PC-9 (cell line): ENCODE results near the gene DHX16. TPM values are rescaled to one million over a fixed set of nuclear protein-coding genes. Genes with fewer than 3 reads are reported as not detected.
"Not testable (repeated sequence)": the region's sequence is repeated elsewhere in the genome, so short reads cannot be mapped to it uniquely, and the experiment has no call there.

Experiments
- Bru-seq: library from RNA; stranded (reverse); fragments of 400-500 nt; gene quantifications from one replicate; lab custom pipeline; 2021; lab: Mats Ljungman, UMichigan
- BruChase-seq, 2 experiments: library from RNA; stranded (reverse); fragments of 400-500 nt; gene quantifications; one replicate each; lab custom pipeline; 2021; lab: Mats Ljungman, UMichigan
- BruUV-seq: library from RNA; stranded (reverse); fragments of 400-500 nt; replicated peaks from 2 replicates; lab custom pipeline; 2021; lab: Mats Ljungman, UMichigan
- CTCF ChIA-PET: fragments of 300-600 bp; sonication (Branson Sonifier 250); formaldehyde crosslinking; loops from one replicate; lab custom pipeline; 2022; ENCODE audit warnings: antibody characterized with exemption; lab: Charles Lee
- POLR2A ChIA-PET: fragments of 300-600 bp; sonication (Branson Sonifier 250); formaldehyde crosslinking; loops from one replicate; lab custom pipeline; 2022; ENCODE audit warnings: antibody characterized with exemption; ENCODE audit not compliant: unreplicated experiment; lab: Charles Lee
- DNase-seq, 2 experiments: peaks; one replicate each; pipeline versions ENCODE4 v3.0.0 to v3.0.0-alpha.2; 2015 to 2022; ENCODE audit warnings: mixed read lengths in 1 of 2
- H2AFZ ChIP-seq: fragments of 200-600 bp; sonication (generic); 2 replicates; pipeline ENCODE4 v1.8.1; 2017; ENCODE audit warnings: antibody characterized with exemption
- H3F3A ChIP-seq: fragments of 200-600 bp; sonication (generic); 2 replicates; pipeline ENCODE4 v1.8.1; 2017; ENCODE audit warnings: antibody characterized with exemption, mild to moderate bottlenecking, low read depth; ENCODE audit not compliant: insufficient read depth
- H3K27ac ChIP-seq: fragments of 200-600 bp; sonication (generic); 2 replicates; pipeline ENCODE4 v1.6.1; 2016; ENCODE audit warnings: mixed run types
- H3K27me3 ChIP-seq: fragments of 200-600 bp; sonication (generic); 2 replicates; pipeline ENCODE4 v1.6.1; 2016; ENCODE audit warnings: low read depth, mixed run types; ENCODE audit not compliant: insufficient read depth
- H3K36me3 ChIP-seq: fragments of 200-600 bp; sonication (generic); 2 replicates; pipeline ENCODE4 v1.6.1; 2016; ENCODE audit warnings: low read depth, mixed run types
- H3K4me1 ChIP-seq: fragments of 200-600 bp; sonication (generic); replicated peaks from 2 replicates; pipeline ENCODE4 v1.6.1; 2016; ENCODE audit warnings: mixed run types; ENCODE audit not compliant: insufficient read depth
- H3K4me2 ChIP-seq: fragments of 200-600 bp; sonication (generic); 2 replicates; pipeline ENCODE4 v1.6.1; 2017; ENCODE audit warnings: mixed run types
- H3K4me3 ChIP-seq: fragments of 200-600 bp; sonication (generic); 2 replicates; pipeline ENCODE4 v1.6.1; 2016; ENCODE audit warnings: mixed run types
- H3K79me2 ChIP-seq: fragments of 200-600 bp; sonication (generic); 2 replicates; pipeline ENCODE4 v1.6.1; 2017; ENCODE audit warnings: low read depth, mixed run types
- H3K9me2 ChIP-seq: fragments of 200-600 bp; sonication (generic); 2 replicates; pipeline ENCODE4 v1.8.1; 2017; ENCODE audit warnings: mild to moderate bottlenecking; ENCODE audit not compliant: insufficient read depth
- H3K9me3 ChIP-seq: fragments of 200-600 bp; sonication (generic); 2 replicates; pipeline ENCODE4 v1.8.1; 2016; ENCODE audit warnings: low read depth; ENCODE audit not compliant: insufficient read depth
- H4K20me1 ChIP-seq: fragments of 200-600 bp; sonication (generic); 2 replicates; pipeline ENCODE4 v1.8.1; 2017; ENCODE audit not compliant: insufficient read depth
- EZH2 ChIP-seq: fragments of 200-600 bp; sonication (generic); IDR thresholded peaks from 2 replicates; pipeline ENCODE4 v1.8.0; 2017; ENCODE audit warnings: antibody characterized with exemption, low read depth
- intact Hi-C: fragments of 100-400 bp; cut with micrococcal nuclease; formaldehyde crosslinking; loops from one replicate; pipeline ENCODE4 v1.10.0; 2022; ENCODE audit not compliant: unreplicated experiment
- long read RNA-seq: library from polyadenylated mRNA; stranded (forward); transcript quantifications from one replicate; pipeline ENCODE4 v2.0.0, GENCODE V29; 2022
- total RNA-seq: library from RNA; stranded (reverse); gene quantifications from 2 replicates; pipeline ENCODE4 v1.2.3, GENCODE V29; 2021
- TF ChIP-seq, protein P1 (sequence below): fragments of 200-600 bp; sonication (generic); conservative IDR thresholded peaks from 2 replicates; pipeline ENCODE4 v1.6.1; 2017; ENCODE audit warnings: mixed run types, antibody characterized with exemption, mild to moderate bottlenecking, moderate library complexity

Gene DHX16
- 42.1 and 43.5 TPM in 2 replicates for total RNA-seq
- Bru-seq, nascent RNA: percentile 70 among the genes with signal in this experiment
- percentile 77 among the genes with signal in this experiment for BruChase-seq, experiment 1, labeled RNA remaining after a 2-hour chase
- percentile 85 among the genes with signal in this experiment for BruChase-seq, experiment 2, labeled RNA remaining after a 6-hour chase
- long read RNA-seq, transcript DHX16-202 (20 exons, 3,445 nt): major isoform, 79 of 104 reads
- long read RNA-seq, partial matches to known transcripts: 15 of 104 reads
- long read RNA-seq, other reads (novel, unspliced or antisense): 10 of 104 reads

DNA sequence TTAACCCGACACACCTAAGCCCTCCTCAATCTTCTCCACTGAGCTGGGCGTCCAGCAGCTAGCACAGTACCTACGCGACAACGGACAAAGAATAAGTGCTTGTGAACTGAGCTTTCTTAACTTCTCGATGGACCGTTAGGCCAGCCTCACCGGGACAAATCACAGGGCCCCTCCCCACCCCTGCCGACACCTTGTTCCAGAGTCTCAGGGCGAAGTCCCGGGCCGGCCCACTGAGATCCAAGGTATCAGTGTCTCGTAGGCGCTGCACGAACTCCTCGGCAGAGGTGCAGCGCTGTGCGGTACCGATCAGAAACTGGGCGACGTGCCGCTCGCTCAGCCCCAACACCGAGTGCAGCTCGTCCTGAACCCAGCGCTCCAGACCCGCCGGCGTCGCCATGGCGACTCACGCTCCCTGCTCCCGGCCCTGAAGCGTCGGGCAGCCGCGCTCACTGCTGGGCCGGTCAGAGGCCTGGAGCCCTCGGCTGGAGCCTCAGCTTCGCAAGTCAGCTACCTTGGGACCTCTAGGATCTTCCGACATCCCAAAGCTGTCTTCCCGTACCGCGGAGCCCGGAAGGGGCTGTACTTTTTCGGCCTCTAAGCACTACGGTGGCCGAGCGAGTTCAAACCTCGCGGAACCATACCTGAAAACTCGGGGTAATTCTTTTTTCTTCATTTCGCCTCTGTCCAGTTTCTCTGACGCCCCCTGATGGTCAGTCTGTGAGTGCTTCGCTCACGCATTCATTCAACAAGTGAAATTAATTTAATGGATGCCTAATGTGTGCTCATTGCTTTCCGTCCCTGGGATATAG, at the start of gene DHX16:
Gene DHX16, minus strand, starts transcription at position 562 of the 809 bp plus-strand sequence. Its CDS starts 165 bp downstream, at position 397.
- H3K9me2 ChIP-seq: no peaks in the 10 kb centered on the region
- H3K27me3 ChIP-seq: no peaks in the 10 kb centered on the region
- H3K4me3 ChIP-seq: peak within 1 kb of the TSS; percentile 89
- ChIA-PET CTCF (interaction anchor here (0.5 to 1.2 kb wide), 13 partner anchors 18 to 241 kb away, joined by 3 to 7 read pairs (median 4); partner anchors contain the start of genes MDC1 and NRM), POLR2A (interaction anchor here (0.6 to 0.8 kb wide), 4 partner anchors 20 to 187 kb away, joined by 4 to 48 read pairs (median 6); no protein-coding TSS in a partner anchor)
- peaks cover 18% of the 10 kb centered on the region; the same call in 1 of the 2 replicates for H3F3A ChIP-seq
- H4K20me1 ChIP-seq: no peaks in the 10 kb centered on the region; the same call in none of the 2 replicates
- no peak for TF ChIP-seq EZH2
- TF ChIP-seq, protein P1, sequence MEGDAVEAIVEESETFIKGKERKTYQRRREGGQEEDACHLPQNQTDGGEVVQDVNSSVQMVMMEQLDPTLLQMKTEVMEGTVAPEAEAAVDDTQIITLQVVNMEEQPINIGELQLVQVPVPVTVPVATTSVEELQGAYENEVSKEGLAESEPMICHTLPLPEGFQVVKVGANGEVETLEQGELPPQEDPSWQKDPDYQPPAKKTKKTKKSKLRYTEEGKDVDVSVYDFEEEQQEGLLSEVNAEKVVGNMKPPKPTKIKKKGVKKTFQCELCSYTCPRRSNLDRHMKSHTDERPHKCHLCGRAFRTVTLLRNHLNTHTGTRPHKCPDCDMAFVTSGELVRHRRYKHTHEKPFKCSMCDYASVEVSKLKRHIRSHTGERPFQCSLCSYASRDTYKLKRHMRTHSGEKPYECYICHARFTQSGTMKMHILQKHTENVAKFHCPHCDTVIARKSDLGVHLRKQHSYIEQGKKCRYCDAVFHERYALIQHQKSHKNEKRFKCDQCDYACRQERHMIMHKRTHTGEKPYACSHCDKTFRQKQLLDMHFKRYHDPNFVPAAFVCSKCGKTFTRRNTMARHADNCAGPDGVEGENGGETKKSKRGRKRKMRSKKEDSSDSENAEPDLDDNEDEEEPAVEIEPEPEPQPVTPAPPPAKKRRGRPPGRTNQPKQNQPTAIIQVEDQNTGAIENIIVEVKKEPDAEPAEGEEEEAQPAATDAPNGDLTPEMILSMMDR: peak; percentile 84
- DNase-seq: peak; percentile 88 to 96
- H3K4me1 ChIP-seq: peaks cover 17% of the 10 kb centered on the region
- peaks cover 22% of the 10 kb centered on the region for H3K79me2 ChIP-seq
- H3K4me2 ChIP-seq: peak within 1 kb of the TSS; percentile 79
- H2AFZ ChIP-seq: peak within 1 kb of the TSS; percentile 94
- TSS peak; percentile 53 for BruUV-seq
- no peak within 1 kb of the TSS for H3K27ac ChIP-seq
- no peaks in the 10 kb centered on the region for H3K9me3 ChIP-seq
- no peaks in the 10 kb centered on the region; the same call in 1 of the 2 replicates for H3K36me3 ChIP-seq
- intact Hi-C loops: loop anchor here (2.0 kb wide), 2 partner anchors 132 to 190 kb away; no protein-coding TSS in a partner anchor

DNA sequence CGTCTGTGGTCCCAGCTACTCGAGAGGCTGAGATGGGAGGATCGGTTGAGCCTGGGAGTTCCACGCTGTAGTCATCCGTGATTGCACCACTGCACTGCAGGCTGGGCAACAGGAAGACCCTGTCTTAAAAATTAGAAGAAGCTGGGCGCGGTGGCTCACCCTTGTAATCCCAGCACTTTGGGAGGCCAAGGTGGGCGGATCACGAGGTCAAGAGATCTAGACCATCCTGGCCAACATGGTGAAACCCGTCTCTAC, 49.1 kb upstream of the DHX16 start:
- Histone ChIP-seq H3K36me3 (peaks cover 22% of the 10 kb centered on the region), H3K79me2 (peaks cover 62% of the 10 kb centered on the region), H3K4me1 (peaks cover 30% of the 10 kb centered on the region), H3K4me2 (peak overlapping the region; percentile 87), H4K20me1 (peaks cover 48% of the 10 kb centered on the region), H3K4me3 (peak overlapping the region; percentile 85), H3F3A (peaks cover 61% of the 10 kb centered on the region), H3K27ac (peak overlapping the region; percentile 68)
- H3K9me3 ChIP-seq, BruUV-seq, H3K27me3 ChIP-seq, H2AFZ ChIP-seq, POLR2A ChIA-PET, H3K9me2 ChIP-seq, DNase-seq: not testable (repeated sequence)
- intact Hi-C loops: loop anchor here (1.0 to 5.0 kb wide), 5 partner anchors 43 to 375 kb away; partner anchors contain the start of genes ATAT1 and RPP21
- CTCF ChIA-PET: interaction anchor here (0.6 to 0.9 kb wide), 4 partner anchors 9 to 599 kb away, joined by 3 to 4 read pairs (median 4); no protein-coding TSS in a partner anchor

DNA sequence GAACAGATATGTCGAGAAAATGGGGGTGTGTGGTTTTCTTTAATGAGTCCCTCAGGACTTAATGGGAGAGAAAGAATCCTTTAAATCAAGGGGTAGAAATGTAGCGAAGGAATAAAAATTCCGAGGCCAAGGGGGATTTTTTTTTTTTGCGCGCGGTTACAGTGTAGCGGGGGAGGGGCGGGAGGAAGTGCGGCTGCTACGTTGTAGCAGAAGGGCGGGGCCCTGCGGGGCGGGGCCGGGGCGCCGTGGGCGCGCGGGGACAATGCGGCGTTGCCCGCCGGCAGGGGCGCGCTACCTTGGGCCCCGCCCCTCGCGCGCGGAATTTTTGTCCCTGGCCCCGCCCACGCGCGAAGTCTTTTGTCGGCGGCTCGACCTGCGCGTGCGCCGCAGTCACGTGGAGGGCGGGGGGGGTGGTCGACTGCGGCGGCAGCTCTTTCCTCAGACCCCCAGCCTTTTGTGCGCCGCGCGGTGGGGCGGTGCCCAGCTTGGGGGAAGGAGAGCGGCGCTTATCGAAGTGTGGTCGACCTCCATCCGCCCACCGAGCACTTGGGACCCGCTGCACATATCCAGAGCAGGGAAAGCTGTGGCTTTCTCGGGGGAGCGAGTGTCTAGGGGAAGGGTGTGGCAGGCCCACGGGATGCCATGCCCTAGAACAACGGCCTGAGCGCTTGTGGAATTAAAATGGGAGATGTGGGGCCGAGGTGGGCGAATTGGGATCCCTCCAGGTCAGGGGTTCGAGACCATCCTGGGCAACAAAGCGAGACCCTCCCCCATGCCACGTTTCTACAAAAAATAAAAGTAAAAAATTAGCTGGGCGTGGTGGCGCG, 48.6 kb upstream of the DHX16 start:
- Histone ChIP-seq H3K9me3 (no peaks in the 10 kb centered on the region), H3K4me3 (peak overlapping the region; percentile 85), H4K20me1 (peaks cover 47% of the 10 kb centered on the region), H3K79me2 (peaks cover 62% of the 10 kb centered on the region), H3K4me2 (peak overlapping the region; percentile 87), H2AFZ (0 out of 2 replicates have a peak overlapping the region, but pooled peaks have one; percentile 61), H3K9me2 (no peaks in the 10 kb centered on the region), H3K4me1 (peaks cover 33% of the 10 kb centered on the region), H3K27ac (peak overlapping the region; percentile 68), H3K27me3 (no peaks in the 10 kb centered on the region), H3F3A (peaks cover 56% of the 10 kb centered on the region), H3K36me3 (peaks cover 22% of the 10 kb centered on the region)
- peak; percentile 63 to 94 for DNase-seq
- ChIA-PET CTCF (interaction anchor here (0.6 to 0.9 kb wide), 2 partner anchors 49 to 366 kb away, joined by 3 to 4 read pairs; no protein-coding TSS in a partner anchor), POLR2A (interaction anchor here (0.7 to 0.8 kb wide), 2 partner anchors 34 to 124 kb away, joined by 6 to 8 read pairs; no protein-coding TSS in a partner anchor)
- TF ChIP-seq, protein P1: no peak
- no peak for TF ChIP-seq EZH2
- intact Hi-C loops: loop anchor here (1.0 to 5.0 kb wide), 6 partner anchors 21 to 374 kb away; partner anchors contain the start of genes ATAT1, FLOT1 and RPP21
- BruUV-seq: no TSS peak
